IMR-90 (cell line): ENCODE measurements around the gene SPECC1L.

Experiments
- BHLHE40 ChIP-seq: fragments of 150-350 bp; IDR thresholded peaks from 2 replicates; pipeline ENCODE4 v1.6.1; 2016; ENCODE audit warnings: mild to moderate bottlenecking, low read depth, low read length
- CEBPB ChIP-seq: IDR thresholded peaks from 2 replicates; pipeline ENCODE4 v1.6.1; 2012; ENCODE audit warnings: low read depth, low read length, improper control_type of control experiment
- CTCF ChIP-seq: conservative IDR thresholded peaks from 2 replicates; pipeline ENCODE4 v1.5.1; 2012; ENCODE audit warnings: mild to moderate bottlenecking, low read depth, low read length, improper control_type of control experiment
- ELK1 ChIP-seq: fragments of 150-350 bp; IDR thresholded peaks from 2 replicates; pipeline ENCODE4 v1.6.1; 2016; ENCODE audit warnings: low read depth, mild to moderate bottlenecking, low read length, moderate library complexity, borderline replicate concordance
- FOS ChIP-seq: fragments of 150-350 bp; IDR thresholded peaks from 2 replicates; pipeline ENCODE4 v1.6.1; 2016; ENCODE audit warnings: low read depth, low read length
- MAFK ChIP-seq: IDR thresholded peaks from 2 replicates; pipeline ENCODE4 v1.6.1; 2012; ENCODE audit warnings: low read depth, low read length, improper control_type of control experiment
- POLR2A ChIP-seq: IDR thresholded peaks from 2 replicates; pipeline ENCODE4 v1.6.1; 2012; ENCODE audit warnings: mild to moderate bottlenecking, low read depth, low read length
- RFX5 ChIP-seq: IDR thresholded peaks from 2 replicates; pipeline ENCODE4 v1.8.0; 2012; ENCODE audit warnings: low read depth, mild to moderate bottlenecking, low read length, moderate library complexity
- SMC3 ChIP-seq: fragments of 150-350 bp; IDR thresholded peaks from 2 replicates; pipeline ENCODE4 v1.6.1; 2016; ENCODE audit warnings: low read depth, mild to moderate bottlenecking, antibody characterized with exemption, low read length, moderate library complexity
- USF2 ChIP-seq: fragments of 150-350 bp; IDR thresholded peaks from 2 replicates; pipeline ENCODE4 v1.6.1; 2017; ENCODE audit warnings: mild to moderate bottlenecking, antibody characterized with exemption, low read length, low read depth

GRCh38 chr22:24326266-24326665 lies 55.6 kb downstream of the SPECC1L start:
- TF ChIP-seq MAFK (no peak), RFX5 (no peak), CEBPB (no peak), CTCF (no peak), SMC3 (no peak), FOS (no peak), POLR2A (no peak), USF2 (no peak), BHLHE40 (no peak), ELK1 (no peak)
